Natural killer cell treated with Interleukin-12 subunit alpha and Interleukin-12 subunit beta and Interleukin-15 and Interleukin-18, amount 100 ng/mL, for 72 hours (primary cell): ENCODE measurements around the gene S100A9. TPM values are rescaled to one million over a fixed set of nuclear protein-coding genes. Genes with fewer than 3 reads are reported as not detected.
"Not testable (repeated sequence)": the region's sequence is repeated elsewhere in the genome, so short reads cannot be mapped to it uniquely, and the experiment has no call there.

ENCODE experiments used
- ATAC-seq, 2 donors: fragments of 150-1000 bp; cut with Tn5 transposase in 1 of 2; sonication (Bioruptor Pico), chemical (Tn5 transposase) in 1 of 2; 2 replicates each; pipeline ENCODE4 v1.10.0; 2021
- DNase-seq: peaks from one replicate; pipeline ENCODE4 v3.0.0; 2022; ENCODE audit warnings: low spot score
- H3K27ac Mint-ChIP-seq, 2 donors: 1 replicate in 1 of 2; 2 replicates in 1 of 2; pipeline ENCODE4 v1.8.0; 2022; ENCODE audit warnings: mixed read lengths in 2 of 2, mild to moderate bottlenecking in 1 of 2, moderate library complexity in 1 of 2
- H3K27me3 Mint-ChIP-seq, 2 donors: 1 replicate in 1 of 2; 2 replicates in 1 of 2; pipeline ENCODE4 v1.8.0; 2022; ENCODE audit warnings: mixed read lengths in 2 of 2
- H3K36me3 Mint-ChIP-seq: one replicate; pipeline ENCODE4 v1.8.0; 2022; ENCODE audit warnings: mixed read lengths
- H3K4me1 Mint-ChIP-seq, 2 donors: 1 replicate in 1 of 2; 2 replicates in 1 of 2; pipeline ENCODE4 v1.8.0; 2022; ENCODE audit warnings: low read depth in 2 of 2, mixed read lengths in 2 of 2, mild to moderate bottlenecking in 1 of 2
- H3K4me3 Mint-ChIP-seq: one replicate; pipeline ENCODE4 v1.8.0; 2022; ENCODE audit warnings: mixed read lengths
- H3K9me3 Mint-ChIP-seq: 2 replicates; pipeline ENCODE4 v1.8.0; 2022; ENCODE audit warnings: mixed read lengths
- total RNA-seq, 2 donors: library from RNA; stranded (reverse); gene quantifications; one replicate each; pipeline ENCODE4 v1.2.3, GENCODE V29; 2022

S100A9 gene
- total RNA-seq, result 10 to 100 TPM in 1 of 2 donors, 1 to 10 TPM in 1; 4.8 to 13.7 TPM

DNA sequence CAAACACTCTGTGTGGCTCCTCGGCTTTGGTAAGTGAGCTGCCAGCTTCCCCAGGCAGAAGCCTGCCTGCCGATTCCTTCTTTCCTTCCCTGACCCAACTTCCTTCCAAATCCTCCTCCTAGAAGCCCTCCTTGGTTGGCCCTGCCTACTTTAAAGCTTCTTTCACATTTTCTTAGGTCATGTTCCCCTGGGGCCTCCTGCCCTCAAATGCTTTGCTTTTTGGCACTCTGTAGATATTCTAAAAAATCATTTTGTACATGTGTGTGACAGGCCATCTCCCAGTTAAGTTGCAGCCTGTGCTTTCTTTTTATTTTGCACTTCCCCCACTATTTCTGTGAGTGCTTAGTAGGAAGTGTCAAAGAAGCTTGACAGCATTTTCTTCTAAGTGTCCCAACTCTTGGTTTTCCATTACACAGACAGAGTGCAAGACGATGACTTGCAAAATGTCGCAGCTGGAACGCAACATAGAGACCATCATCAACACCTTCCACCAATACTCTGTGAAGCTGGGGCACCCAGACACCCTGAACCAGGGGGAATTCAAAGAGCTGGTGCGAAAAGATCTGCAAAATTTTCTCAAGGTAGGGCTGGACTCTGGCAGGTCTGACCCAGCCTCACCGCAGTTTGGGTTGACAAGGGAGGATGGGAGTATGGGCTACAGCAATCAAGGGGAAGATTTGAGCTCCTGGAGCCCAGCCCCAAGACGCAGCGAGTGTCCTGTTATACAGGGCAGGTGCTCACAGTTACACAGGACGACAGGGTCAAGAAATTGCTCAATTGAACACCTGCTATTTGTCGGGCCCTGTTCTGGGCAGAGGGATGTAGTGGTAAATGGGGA lies at the start of gene S100A9:
S100A9 (plus strand) TSS at position 2 of the 838 bp plus-strand sequence; CDS start at position 432, 430 bp downstream.
- peaks cover 0 to 5% of the 10 kb centered on the region in 2 donors for H3K4me1 Mint-ChIP-seq

DNA sequence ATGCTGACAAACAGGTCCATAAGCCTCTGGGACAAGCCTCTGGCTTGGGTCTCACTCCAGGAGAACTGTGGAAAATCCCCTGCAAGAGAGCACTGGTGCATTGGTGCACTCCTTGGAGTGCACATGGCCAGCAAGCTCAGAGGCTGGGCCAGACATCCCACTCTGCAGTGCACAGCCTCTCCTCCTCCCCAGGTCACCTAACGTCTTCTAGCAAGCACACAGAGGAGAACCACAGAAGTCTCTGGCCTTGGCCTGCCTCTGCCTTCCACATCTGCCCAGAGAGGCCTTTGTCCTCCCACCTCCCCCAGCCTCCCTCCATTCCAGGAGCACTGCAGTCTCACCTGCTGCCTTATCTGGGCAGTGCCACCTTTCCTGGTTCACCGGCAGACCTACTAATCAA lies 49.1 kb upstream of the S100A9 start:
- Mint-ChIP-seq H3K36me3 (no peaks in the 10 kb centered on the region), H3K4me3 (no peak overlapping the region), H3K27ac (no peak overlapping the region), H3K27me3 (peaks cover 16 to 29% of the 10 kb centered on the region in 2 donors), H3K4me1 (no peaks in the 10 kb centered on the region), H3K9me3 (no peaks in the 10 kb centered on the region)
- ATAC-seq (no peak), DNase-seq (no peak)

More for the DNA sequence above, at the start of gene S100A9:
- Mint-ChIP-seq H3K27ac (no peak within 1 kb of the TSS), H3K9me3 (no peaks in the 10 kb centered on the region), H3K36me3 (no peaks in the 10 kb centered on the region), H3K27me3 (peaks cover 12 to 26% of the 10 kb centered on the region in 2 donors), H3K4me3 (no peak within 1 kb of the TSS)
- ATAC-seq, result no peak
- DNase-seq, result no peak

DNA sequence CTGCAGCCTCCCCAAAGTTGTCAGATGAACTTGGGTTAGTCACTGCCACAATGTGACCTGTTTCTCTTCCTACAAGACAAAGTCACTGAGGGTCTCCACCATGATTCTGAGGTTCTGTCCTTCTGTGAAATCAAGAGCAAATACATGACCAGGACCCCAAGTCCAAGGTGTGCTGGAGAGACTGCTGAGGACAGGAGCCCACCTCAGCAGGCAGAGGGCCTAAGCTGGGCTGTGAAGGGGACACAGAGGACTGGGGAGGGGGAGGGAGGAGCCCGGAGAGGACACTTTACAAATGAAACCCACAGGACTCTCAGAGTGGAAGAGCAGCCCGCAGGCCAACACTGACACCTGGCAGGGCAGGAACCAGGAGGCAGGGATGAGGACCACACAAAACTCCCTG lies 48.2 kb upstream of the S100A9 start:
- no peak overlapping the region for H3K27ac Mint-ChIP-seq
- no peak for DNase-seq
- no peak for ATAC-seq
- no peak overlapping the region for H3K4me3 Mint-ChIP-seq
- H3K9me3 Mint-ChIP-seq, result no peaks in the 10 kb centered on the region
- H3K27me3 Mint-ChIP-seq, result peaks cover 16 to 31% of the 10 kb centered on the region in 2 donors
- no peaks in the 10 kb centered on the region for H3K36me3 Mint-ChIP-seq
- H3K4me1 Mint-ChIP-seq, result no peaks in the 10 kb centered on the region

DNA sequence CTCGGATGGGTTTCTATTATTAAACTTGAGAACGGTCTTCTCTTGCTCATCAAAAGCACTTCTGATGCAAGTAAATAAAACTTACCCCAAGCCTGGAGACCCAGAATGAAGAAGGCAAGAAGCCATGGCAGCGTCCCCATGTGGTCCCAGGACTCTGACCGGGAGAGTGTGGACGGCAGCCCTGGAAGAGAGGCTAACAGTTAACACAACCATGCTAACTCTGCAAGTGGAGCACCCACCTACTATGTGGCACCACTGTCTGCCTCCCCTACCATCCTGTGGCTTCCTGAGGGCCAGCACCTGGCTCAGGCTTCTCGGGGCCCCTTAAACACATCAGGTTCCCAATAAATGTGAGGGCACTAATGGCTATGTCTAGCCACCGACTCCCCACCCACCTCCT lies 47.1 kb upstream of the S100A9 start:
- Mint-ChIP-seq H3K27me3 (peaks cover 17 to 42% of the 10 kb centered on the region in 2 donors), H3K4me1 (no peaks in the 10 kb centered on the region), H3K27ac (no peak overlapping the region), H3K4me3 (no peak overlapping the region), H3K36me3 (no peaks in the 10 kb centered on the region), H3K9me3 (no peaks in the 10 kb centered on the region)
- ATAC-seq (no peak), DNase-seq (no peak)

DNA sequence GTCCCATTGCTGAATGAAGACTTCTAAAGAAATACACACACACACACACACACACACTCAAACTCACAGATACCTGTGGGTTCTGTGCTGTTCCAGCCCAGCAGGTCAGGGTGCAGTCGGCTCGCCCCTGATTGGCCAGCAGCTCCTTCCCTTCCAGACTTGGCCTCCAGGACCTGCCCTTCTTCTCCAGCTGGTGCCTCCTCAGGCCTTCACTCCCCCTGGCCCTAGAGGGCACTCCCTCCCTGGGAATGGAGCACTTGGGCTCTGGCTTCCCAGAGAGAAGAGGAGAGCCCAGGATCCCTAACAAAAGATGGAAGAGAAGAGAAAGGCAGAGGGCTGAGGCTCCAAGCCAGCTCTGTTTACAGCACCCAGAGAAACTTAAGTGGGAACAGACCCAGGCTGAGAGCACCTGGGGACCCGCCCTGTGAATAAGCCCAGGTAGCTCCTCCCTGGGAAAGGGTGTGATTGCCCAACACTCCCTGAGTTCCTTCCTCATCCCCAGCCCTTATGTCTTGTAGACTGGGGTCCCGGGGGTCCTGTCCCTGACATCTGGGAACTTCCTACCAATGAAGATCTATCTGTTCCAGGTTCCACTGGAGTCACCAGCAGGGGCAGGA lies 45.0 kb upstream of the S100A9 start, which contains the start of gene PGLYRP3:
PGLYRP3 (minus strand) TSS at position 383 of the 617 bp plus-strand sequence. CDS start 2,287 bp downstream, outside the sequence.
- no peak for DNase-seq
- no peaks in the 10 kb centered on the region for H3K4me1 Mint-ChIP-seq

DNA sequence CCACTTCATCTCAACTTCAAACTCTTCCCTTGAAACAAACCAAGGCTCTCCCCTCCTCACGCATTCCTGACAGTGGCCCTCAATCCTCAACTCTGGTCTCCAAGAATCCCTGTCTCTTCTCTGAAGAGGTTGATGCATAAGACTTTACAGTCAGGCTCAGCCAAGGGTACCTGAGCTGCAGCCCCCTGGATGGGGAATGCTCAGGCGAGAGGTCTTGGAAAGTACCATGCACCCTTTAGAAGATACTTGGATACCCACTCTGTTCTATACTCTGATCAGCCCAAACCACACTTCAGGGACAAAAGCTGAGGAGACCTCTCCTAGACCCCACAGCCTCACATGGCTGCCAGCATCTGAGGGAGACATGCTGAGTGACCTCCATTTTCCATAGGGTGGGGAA lies 44.4 kb upstream of the S100A9 start:
- H3K36me3 Mint-ChIP-seq, result no peaks in the 10 kb centered on the region
- no peak overlapping the region for H3K27ac Mint-ChIP-seq
- no peak overlapping the region for H3K4me3 Mint-ChIP-seq
- no peaks in the 10 kb centered on the region for H3K9me3 Mint-ChIP-seq
- H3K4me1 Mint-ChIP-seq, result no peaks in the 10 kb centered on the region
- DNase-seq, result no peak
- no peak for ATAC-seq
- H3K27me3 Mint-ChIP-seq, result peaks cover 17 to 57% of the 10 kb centered on the region in 2 donors

More for the DNA sequence above, 45.0 kb upstream of the S100A9 start, which contains the start of gene PGLYRP3:
- Mint-ChIP-seq H3K27me3 (peaks cover 19 to 57% of the 10 kb centered on the region in 2 donors), H3K9me3 (no peaks in the 10 kb centered on the region), H3K36me3 (no peaks in the 10 kb centered on the region), H3K27ac (no peak within 1 kb of the TSS), H3K4me3 (no peak within 1 kb of the TSS)
- ATAC-seq, result no peak

DNA sequence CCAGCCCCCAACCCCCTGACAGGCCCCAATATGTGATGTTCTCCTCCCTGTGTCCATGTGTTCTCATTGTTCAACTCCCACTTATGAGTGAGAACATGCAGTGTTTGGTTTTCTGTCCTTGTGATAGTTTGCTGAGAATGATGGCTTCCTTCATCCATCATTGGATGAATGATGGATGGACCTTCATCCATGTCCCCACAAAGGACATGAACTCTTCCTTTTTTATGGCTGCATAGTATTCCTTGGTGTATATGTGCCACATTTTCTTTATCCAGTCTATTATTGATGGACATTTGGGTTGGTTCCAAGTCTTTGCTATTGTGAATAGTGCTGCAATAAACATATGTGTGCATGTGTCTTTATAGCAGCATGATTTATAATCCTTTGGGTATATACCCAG lies 43.3 kb upstream of the S100A9 start:
- not testable (repeated sequence) for H3K4me1 Mint-ChIP-seq, H3K9me3 Mint-ChIP-seq, H3K36me3 Mint-ChIP-seq, H3K4me3 Mint-ChIP-seq, ATAC-seq, H3K27ac Mint-ChIP-seq, DNase-seq
- H3K27me3 Mint-ChIP-seq, result peaks cover 20 to 59% of the 10 kb centered on the region in 2 donors

DNA sequence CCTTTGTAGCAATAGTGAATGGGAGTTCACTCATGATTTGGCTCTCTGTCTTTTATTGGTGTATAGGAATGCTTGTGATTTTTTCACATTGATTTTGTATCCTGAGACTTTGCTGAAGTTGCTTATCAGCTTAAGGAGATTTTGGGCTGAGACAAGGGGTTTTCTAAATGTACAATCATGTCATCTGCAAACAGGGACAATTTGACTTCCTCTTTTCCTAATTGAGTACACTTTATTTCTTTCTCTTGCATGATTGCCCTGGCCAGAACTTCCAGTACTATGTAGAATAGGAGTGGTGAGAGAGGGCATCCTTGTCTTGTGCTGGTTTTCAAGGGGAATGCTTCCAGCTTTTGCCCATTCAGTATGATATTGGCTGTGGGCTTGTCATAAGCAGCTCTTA lies 41.6 kb upstream of the S100A9 start:
- H3K27me3 Mint-ChIP-seq, result peaks cover 23 to 59% of the 10 kb centered on the region in 2 donors
- H3K9me3 Mint-ChIP-seq, H3K27ac Mint-ChIP-seq, H3K36me3 Mint-ChIP-seq, ATAC-seq, DNase-seq, H3K4me1 Mint-ChIP-seq, H3K4me3 Mint-ChIP-seq: not testable (repeated sequence)

DNA sequence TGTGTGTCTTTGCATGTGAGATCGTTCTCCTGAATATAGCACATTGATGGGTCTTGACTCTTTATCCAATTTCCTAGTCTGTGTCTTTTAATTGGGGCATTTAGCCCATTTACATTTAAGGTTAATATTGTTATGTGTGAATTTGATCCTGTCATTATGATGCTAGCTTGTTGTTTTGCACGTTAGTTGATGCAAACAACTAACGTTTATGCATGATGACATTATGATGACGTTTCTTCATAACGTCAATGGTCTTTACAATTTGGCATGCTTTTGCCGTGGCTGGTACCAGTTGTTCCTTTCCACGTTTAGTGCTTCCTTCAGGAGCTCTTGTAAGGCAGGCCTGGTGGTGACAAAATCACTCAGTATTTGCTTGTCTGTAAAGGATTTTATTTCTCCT lies 39.5 kb upstream of the S100A9 start:
- H3K36me3 Mint-ChIP-seq, H3K4me1 Mint-ChIP-seq, ATAC-seq, H3K27ac Mint-ChIP-seq, H3K4me3 Mint-ChIP-seq, H3K9me3 Mint-ChIP-seq, DNase-seq: not testable (repeated sequence)
- peaks cover 29 to 64% of the 10 kb centered on the region in 2 donors for H3K27me3 Mint-ChIP-seq

DNA sequence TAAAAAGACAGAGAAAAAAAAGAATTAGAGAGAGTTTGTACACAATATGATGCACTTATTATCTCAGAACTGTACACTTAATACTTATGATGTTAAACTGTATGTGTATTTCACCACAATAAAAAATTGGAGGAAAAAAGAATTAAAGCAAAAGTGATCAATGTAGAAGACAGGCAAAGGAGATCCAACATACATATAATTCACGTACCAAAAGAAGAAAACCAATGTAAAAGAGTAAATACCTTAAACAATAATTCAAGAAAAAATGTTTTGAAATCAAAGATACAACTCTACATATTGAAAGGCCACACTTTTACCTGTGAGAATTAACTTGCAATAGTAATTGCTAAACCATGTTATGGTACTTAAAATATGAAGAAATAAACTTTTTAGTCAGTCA lies 35.1 kb upstream of the S100A9 start:
- Mint-ChIP-seq H3K27me3 (peaks cover 16 to 30% of the 10 kb centered on the region in 2 donors), H3K27ac (no peak overlapping the region), H3K9me3 (no peaks in the 10 kb centered on the region), H3K4me3 (no peak overlapping the region), H3K36me3 (peaks cover 9% of the 10 kb centered on the region), H3K4me1 (no peaks in the 10 kb centered on the region)
- ATAC-seq (no peak), DNase-seq (no peak)

DNA sequence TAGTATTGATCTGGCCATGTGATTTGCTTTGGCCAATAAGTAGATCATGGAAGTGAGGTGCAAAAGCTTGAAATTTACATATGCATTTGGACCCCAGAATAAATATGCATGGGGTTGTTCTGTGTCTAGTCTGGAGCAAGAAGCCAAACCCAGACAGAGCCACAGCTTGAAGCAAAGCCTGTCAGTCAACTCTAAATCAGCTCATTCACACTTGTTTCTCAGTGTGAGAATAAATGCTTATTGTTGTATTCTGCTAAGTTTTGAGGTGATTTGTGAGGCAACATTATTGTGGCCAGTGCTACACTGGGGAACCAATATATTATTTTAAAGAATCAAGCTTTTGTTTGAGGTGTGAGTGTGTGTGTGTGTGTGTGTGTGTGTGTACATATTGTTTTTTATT lies 32.7 kb upstream of the S100A9 start:
- DNase-seq (no peak), ATAC-seq (no peak)
- Mint-ChIP-seq H3K27me3 (peaks cover 21 to 38% of the 10 kb centered on the region in 2 donors), H3K9me3 (peaks cover under 1% of the 10 kb centered on the region), H3K27ac (no peak overlapping the region), H3K4me3 (no peak overlapping the region), H3K4me1 (no peaks in the 10 kb centered on the region), H3K36me3 (peaks cover 11% of the 10 kb centered on the region)

DNA sequence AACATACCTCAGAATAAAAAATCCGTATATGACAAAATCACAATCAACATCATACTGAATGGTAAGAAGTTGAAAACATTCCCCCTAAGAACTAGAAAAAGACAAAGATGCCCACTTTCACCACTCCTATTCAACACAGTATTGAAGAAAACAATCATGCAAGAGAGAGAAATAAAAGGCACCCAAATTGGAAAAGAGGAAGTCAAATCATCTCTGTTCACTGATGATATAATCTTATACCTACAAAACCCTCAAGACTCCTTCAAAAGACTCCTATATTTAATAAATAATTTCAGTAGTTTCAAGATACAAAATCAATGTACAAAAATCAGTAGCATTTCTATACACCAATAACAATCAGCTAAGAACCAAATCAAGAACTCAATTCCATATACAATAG lies 23.8 kb upstream of the S100A9 start:
- Mint-ChIP-seq H3K4me3 (no peak overlapping the region), H3K27me3 (peaks cover 37 to 41% of the 10 kb centered on the region in 2 donors), H3K27ac (no peak overlapping the region), H3K4me1 (no peaks in the 10 kb centered on the region), H3K36me3 (peaks cover 12% of the 10 kb centered on the region), H3K9me3 (peaks cover 7% of the 10 kb centered on the region)
- DNase-seq (no peak), ATAC-seq (no peak)

DNA sequence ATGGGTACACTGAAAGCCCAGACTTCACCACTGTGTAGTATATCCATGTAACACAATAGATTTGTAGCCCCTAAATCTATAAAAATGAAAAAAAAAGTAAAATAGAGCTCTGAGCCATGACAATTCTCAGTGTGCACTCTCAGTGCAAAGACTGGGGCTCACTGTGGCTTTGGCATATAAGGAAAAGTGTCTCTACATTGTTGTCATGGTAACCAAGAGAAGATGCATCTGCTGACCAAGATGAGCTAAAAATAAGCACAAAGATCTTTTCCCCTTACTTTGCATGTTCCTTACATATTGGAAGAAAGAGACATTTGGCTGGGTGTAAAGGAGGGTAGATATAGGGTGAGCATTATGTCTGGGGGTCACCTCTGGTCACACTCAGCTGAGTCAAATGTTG lies 21.0 kb upstream of the S100A9 start:
- Mint-ChIP-seq H3K36me3 (peaks cover 6% of the 10 kb centered on the region), H3K27ac (no peak overlapping the region), H3K4me3 (no peak overlapping the region), H3K4me1 (no peaks in the 10 kb centered on the region), H3K9me3 (peaks cover 4% of the 10 kb centered on the region), H3K27me3 (peaks cover 28 to 38% of the 10 kb centered on the region in 2 donors)
- ATAC-seq (no peak), DNase-seq (no peak)
